ENCODE measurements around the gene SMR3B. TPM values are rescaled to one million over a fixed set of nuclear protein-coding genes. Genes with fewer than 3 reads are reported as not detected.

Gene SMR3B
- polyA plus RNA-seq, 1 of the 3 experiments (the other 2 are of a cell fraction): not detected

GRCh38 chr4:70392057-70392776 is 9.3 kb downstream of the SMR3B start:
- H3K9me3 ChIP-seq: no peaks in the 10 kb centered on the region
- H3K9me2 ChIP-seq: no peaks in the 10 kb centered on the region
- H3F3A ChIP-seq (replicated peaks; ENCODE audit: insufficient read depth): no peaks in the 10 kb centered on the region
- no peak overlapping the region for H3K4me2 ChIP-seq
- WGBS (ENCODE audit: low lambda C conversion rate): 0% methylated on average over 2 of the region's 2 CpGs
- H3K4me3 ChIP-seq (ENCODE audit: low read depth in 2 of 2, low read length in 1 of 2): no peak overlapping the region
- no peaks in the 10 kb centered on the region for H3K79me2 ChIP-seq (ENCODE audit: insufficient read depth)
- no peaks in the 10 kb centered on the region for H4K20me1 ChIP-seq (ENCODE audit: insufficient read depth)
- POLR2A ChIA-PET: no interaction called here
- no peak overlapping the region for H3K27ac ChIP-seq (ENCODE audit: low read depth in 2 of 2, low read length in 1 of 2)
- no peaks in the 10 kb centered on the region for H3K4me1 ChIP-seq (ENCODE audit: control insufficient read depth in 1 of 2, insufficient read depth in 2 of 2, low read depth in 1 of 2, low read length in 1 of 2)
- no peak overlapping the region for H2AFZ ChIP-seq (ENCODE audit: low read depth)
- TF ChIP-seq POLR2AphosphoS5 (IDR thresholded peaks at IDR 0.05; ENCODE audit: low read depth, low read length) (no peak), RAD21 (IDR thresholded peaks at IDR 0.05; ENCODE audit: low read length) (no peak)
- CTCF ChIA-PET: no interaction called here
- no peaks in the 10 kb centered on the region for H3K27me3 ChIP-seq (ENCODE audit: insufficient read depth)
- DNase-seq: no peak
- no peaks in the 10 kb centered on the region for H3K36me3 ChIP-seq (replicated peaks in 1 of 2; ENCODE audit: control insufficient read depth in 1 of 2, insufficient read depth in 2 of 2, low read length in 1 of 2)
- H3K9ac ChIP-seq: no peak overlapping the region

GRCh38 chr4:70397580-70397979 is 14.6 kb downstream of the SMR3B start, which contains the start of gene OPRPN:
TSS of gene OPRPN (plus strand) at chr4:70397940. CDS start at chr4:70399286, 1,346 bp downstream.
- CTCF ChIA-PET: no interaction called here

GRCh38 chr4:70399319-70399718 is 16.4 kb downstream of the SMR3B start:
- no peak overlapping the region for H2AFZ ChIP-seq (ENCODE audit: low read depth)
- no peaks in the 10 kb centered on the region for H3F3A ChIP-seq (replicated peaks; ENCODE audit: insufficient read depth)
- no peaks in the 10 kb centered on the region; the same call in 1 of the 2 replicates for H3K9me2 ChIP-seq
- no peak for DNase-seq
- no peaks in the 10 kb centered on the region for H3K9me3 ChIP-seq
- no peak overlapping the region for H3K27ac ChIP-seq (ENCODE audit: low read depth in 2 of 2, low read length in 1 of 2)
- ChIA-PET CTCF (no interaction called here), POLR2A (no interaction called here)
- H4K20me1 ChIP-seq (ENCODE audit: insufficient read depth): no peaks in the 10 kb centered on the region
- H3K9ac ChIP-seq: no peak overlapping the region
- H3K36me3 ChIP-seq (replicated peaks in 1 of 2; ENCODE audit: control insufficient read depth in 1 of 2, insufficient read depth in 2 of 2, low read length in 1 of 2): no peaks in the 10 kb centered on the region
- H3K79me2 ChIP-seq (ENCODE audit: insufficient read depth): no peaks in the 10 kb centered on the region
- no peak overlapping the region for H3K4me2 ChIP-seq
- H3K4me3 ChIP-seq (ENCODE audit: low read depth in 2 of 2, low read length in 1 of 2): no peak overlapping the region
- no peaks in the 10 kb centered on the region for H3K4me1 ChIP-seq (ENCODE audit: control insufficient read depth in 1 of 2, insufficient read depth in 2 of 2, low read depth in 1 of 2, low read length in 1 of 2)
- no peaks in the 10 kb centered on the region for H3K27me3 ChIP-seq (ENCODE audit: insufficient read depth)
- WGBS (ENCODE audit: low lambda C conversion rate): 3% methylated on average over 1 of the region's 1 CpG
- TF ChIP-seq CHD2 (IDR thresholded peaks at IDR 0.05; ENCODE audit: low read length, partially characterized antibody) (no peak), EZH2phosphoT487 (IDR thresholded peaks at IDR 0.05; ENCODE audit: borderline replicate concordance, low read depth) (no peak), RFX5 (IDR thresholded peaks at IDR 0.05; ENCODE audit: low read length) (no peak), YY1 (IDR thresholded peaks at IDR 0.05; ENCODE audit: low read depth) (no peak), MXI1 (IDR thresholded peaks at IDR 0.05; ENCODE audit: low read depth, low read length) (no peak), MAX (IDR thresholded peaks at IDR 0.05; ENCODE audit: low read depth) (no peak), SIN3A (IDR thresholded peaks at IDR 0.05; ENCODE audit: borderline replicate concordance, low read depth, low read length) (no peak), FOXM1 (IDR thresholded peaks at IDR 0.05; ENCODE audit: low read depth) (no peak), ELF1 (IDR thresholded peaks at IDR 0.05) (no peak), JUND (IDR thresholded peaks at IDR 0.05) (no peak), ZBTB33 (IDR thresholded peaks at IDR 0.05; ENCODE audit: borderline replicate concordance, low read depth) (no peak)

More at GRCh38 chr4:70397580-70397979, 14.6 kb downstream of the SMR3B start, which contains the start of gene OPRPN:
- Histone ChIP-seq H3K27me3 (ENCODE audit: insufficient read depth) (no peaks in the 10 kb centered on the region), H3K27ac (ENCODE audit: low read depth in 2 of 2, low read length in 1 of 2) (no peak within 1 kb of the TSS), H3K9ac (no peak within 1 kb of the TSS), H3K79me2 (ENCODE audit: insufficient read depth) (no peaks in the 10 kb centered on the region), H4K20me1 (ENCODE audit: insufficient read depth) (no peaks in the 10 kb centered on the region), H3K4me1 (ENCODE audit: control insufficient read depth in 1 of 2, insufficient read depth in 2 of 2, low read depth in 1 of 2, low read length in 1 of 2) (no peaks in the 10 kb centered on the region), H2AFZ (ENCODE audit: low read depth) (no peak within 1 kb of the TSS), H3K9me3 (no peaks in the 10 kb centered on the region), H3K4me3 (ENCODE audit: low read depth in 2 of 2, low read length in 1 of 2) (no peak within 1 kb of the TSS), H3K36me3 (replicated peaks in 1 of 2; ENCODE audit: control insufficient read depth in 1 of 2, insufficient read depth in 2 of 2, low read length in 1 of 2) (no peaks in the 10 kb centered on the region), H3F3A (replicated peaks; ENCODE audit: insufficient read depth) (no peaks in the 10 kb centered on the region), H3K9me2 (no peaks in the 10 kb centered on the region; the same call in 1 of the 2 replicates), H3K4me2 (no peak within 1 kb of the TSS)
- POLR2A ChIA-PET: no interaction called here
- no peak for DNase-seq
- TF ChIP-seq FOSL2 (IDR thresholded peaks at IDR 0.05; ENCODE audit: borderline replicate concordance, low read depth): no peak
- no peak for TF ChIP-seq USF1 (IDR thresholded peaks at IDR 0.05; ENCODE audit: borderline replicate concordance, low read depth)

Measured in SK-N-SH (cell line).